GM12878 (cell line): ENCODE results near the gene RFX1. TPM values are rescaled to one million over a fixed set of nuclear protein-coding genes. Genes with fewer than 3 reads are reported as not detected.

ENCODE experiments used
- ATAC-seq: fragments of 200-7000 bp; cut with Tn5 transposase; 3 replicates; pipeline ENCODE4 v1.9.1; 2020; ENCODE audit warnings: mild to moderate bottlenecking, moderate library complexity
- BruUV-seq: library from RNA; stranded (reverse); fragments of 400-500 nt; replicated peaks from 2 replicates; lab custom pipeline; 2021; lab: Mats Ljungman, UMichigan
- CTCF ChIA-PET: fragments of 300-600 bp; sonication (Branson Sonifier 250); formaldehyde crosslinking; extraction: SDS; loops from one replicate; lab custom pipeline; 2021; ENCODE audit warnings: inconsistent platforms; lab: Yijun Ruan, JAX
- POLR2A ChIA-PET: fragments of 350-600 bp; formaldehyde crosslinking; extraction: SDS; loops from one replicate; lab custom pipeline; 2021; ENCODE audit warnings: inconsistent platforms; lab: Charles Lee
- RAD21 ChIA-PET: fragments of 300-600 bp; sonication (Branson Sonifier 250); formaldehyde crosslinking; loops from one replicate; lab custom pipeline; 2023; ENCODE audit warnings: antibody characterized with exemption; ENCODE audit not compliant: unreplicated experiment; lab: Charles Lee
- SMC1A ChIA-PET: fragments of 300-600 bp; sonication (Branson Sonifier 250); formaldehyde crosslinking; loops from one replicate; lab custom pipeline; 2023; ENCODE audit not compliant: unreplicated experiment, uncharacterized antibody; lab: Charles Lee
- DNase-seq: peaks from one replicate; pipeline ENCODE4 v3.0.0-alpha.2; 2011; ENCODE audit warnings: low read depth, low spot score
- FAIRE-seq: peaks from 3 replicates; lab custom pipeline; 2011; peaks lifted over from hg19 to GRCh38; lab: Jason Lieb, UNC
- H2AFZ ChIP-seq: 2 replicates; pipeline ENCODE4 v1.6.0; 2011; ENCODE audit warnings: low read depth, low read length, control low read depth; ENCODE audit not compliant: control insufficient read depth
- H3K27ac ChIP-seq: 2 replicates; pipeline ENCODE4 v1.5.1; 2011; ENCODE audit warnings: control low read depth; ENCODE audit not compliant: control insufficient read depth, insufficient read depth
- H3K27me3 ChIP-seq, 2 experiments: replicated peaks in 1 of 2; 2 replicates each; pipeline versions ENCODE4 v1.6.0 to v1.6.1; 2011; ENCODE audit warnings: low read length in 1 of 2; ENCODE audit not compliant: control insufficient read depth in 2 of 2, insufficient read depth in 2 of 2
- H3K36me3 ChIP-seq, 2 experiments: 2 replicates each; pipeline ENCODE4 v1.5.1; 2011; ENCODE audit warnings: low read length in 1 of 2; ENCODE audit not compliant: control insufficient read depth in 2 of 2, insufficient read depth in 2 of 2
- H3K4me1 ChIP-seq: 2 replicates; pipeline ENCODE4 v1.6.1; 2011; ENCODE audit warnings: mild to moderate bottlenecking, low read length, moderate library complexity, mixed read lengths; ENCODE audit not compliant: control insufficient read depth, insufficient read depth
- H3K4me2 ChIP-seq: 2 replicates; pipeline ENCODE4 v1.6.0; 2011; ENCODE audit warnings: control low read depth; ENCODE audit not compliant: control insufficient read depth, insufficient read depth
- H3K4me3 ChIP-seq: fragments of 200-600 bp; sonication (generic); 2 replicates; pipeline ENCODE4 v1.5.1; 2016
- H3K79me2 ChIP-seq: 2 replicates; pipeline ENCODE4 v1.6.0; 2011; ENCODE audit warnings: low read length; ENCODE audit not compliant: control insufficient read depth, insufficient read depth
- H3K9ac ChIP-seq: 2 replicates; pipeline ENCODE4 v1.8.0; 2011; ENCODE audit warnings: low read length, control low read depth, mixed read lengths; ENCODE audit not compliant: control insufficient read depth, insufficient read depth
- H3K9me3 ChIP-seq: replicated peaks from 3 replicates; pipeline ENCODE4 v1.5.1; 2011; ENCODE audit warnings: mild to moderate bottlenecking, low read length; ENCODE audit not compliant: control insufficient read depth, insufficient read depth
- H4K20me1 ChIP-seq: 2 replicates; pipeline ENCODE4 v1.6.0; 2011; ENCODE audit not compliant: control insufficient read depth, insufficient read depth
- BCL11A ChIP-seq: IDR thresholded peaks from 2 replicates; pipeline ENCODE4 v1.6.1; 2011; ENCODE audit warnings: low read depth, low read length
- GATAD2B ChIP-seq: fragments of 450-650 bp; conservative IDR thresholded peaks from 2 replicates; pipeline ENCODE4 v1.6.1; 2017; ENCODE audit warnings: low read depth, mild to moderate bottlenecking, moderate library complexity
- PKNOX1 ChIP-seq: fragments of 450-650 bp; IDR thresholded peaks from 2 replicates; pipeline ENCODE4 v1.6.1; 2016; ENCODE audit warnings: mild to moderate bottlenecking
- POLR2A ChIP-seq: IDR thresholded peaks from 2 replicates; pipeline ENCODE4 v1.6.1; 2011; ENCODE audit warnings: low read depth, mild to moderate bottlenecking, low read length
- WGBS: methylation state at CpG from one replicate; pipeline ENCODE4 v1.1.6; 2016; ENCODE audit warnings: low lambda C conversion rate; ENCODE audit not compliant: insufficient replicate concordance, insufficient coverage; ENCODE audit errors: missing lambda C conversion rate; 5-methylcytosine and 5-hydroxymethylcytosine counted together
- in situ Hi-C: fragments of 300-500 bp; cut with MboI; formaldehyde crosslinking; loops from 9 replicates; pipeline ENCODE4 v1.14.3; 2018; ENCODE audit warnings: mixed read lengths
- intact Hi-C: fragments of 100-400 bp; cut with micrococcal nuclease; formaldehyde crosslinking; loops from one replicate; pipeline ENCODE4 v1.14.2; 2022; ENCODE audit not compliant: unreplicated experiment
- polyA plus RNA-seq, 11 experiments: library from polyadenylated mRNA; depleted of rRNA in 4 of 11; unstranded in 6 of 11; stranded (reverse) in 5 of 11; fragments of >200 nt; fragmentation: Nextera tagmentation in 4 of 11; fragmentation: Illumina TruSeq in 1 of 11; extraction: Ambion mirVana in 4 of 11; extraction: Trizol in 1 of 11; gene quantifications; 1 replicate in 1 of 11; 2 replicates in 10 of 11; pipeline versions ENCODE4 v1.2.1 to v1.2.3, GENCODE V29; 2011 to 2016; ENCODE audit warnings: inconsistent platforms in 2 of 11, missing spikeins in 2 of 11, low read depth in 1 of 11
- total RNA-seq, 4 experiments: library from RNA; depleted of rRNA in 3 of 4; stranded (reverse); fragments of >200 nt in 3 of 4; fragmentation: Illumina TruSeq in 1 of 4; extraction: Trizol in 1 of 4; gene quantifications; 2 replicates each; pipeline versions ENCODE4 v1.2.1 to v1.2.3, GENCODE V29; 2013 to 2021

RFX1 gene
- total and polyA plus RNA-seq, 10 of the 15 experiments (the other 5 are each of a cell fraction or from before 2014, with no cell fraction given): 0.05 to 11.0 (median 1.5) TPM

DNA sequence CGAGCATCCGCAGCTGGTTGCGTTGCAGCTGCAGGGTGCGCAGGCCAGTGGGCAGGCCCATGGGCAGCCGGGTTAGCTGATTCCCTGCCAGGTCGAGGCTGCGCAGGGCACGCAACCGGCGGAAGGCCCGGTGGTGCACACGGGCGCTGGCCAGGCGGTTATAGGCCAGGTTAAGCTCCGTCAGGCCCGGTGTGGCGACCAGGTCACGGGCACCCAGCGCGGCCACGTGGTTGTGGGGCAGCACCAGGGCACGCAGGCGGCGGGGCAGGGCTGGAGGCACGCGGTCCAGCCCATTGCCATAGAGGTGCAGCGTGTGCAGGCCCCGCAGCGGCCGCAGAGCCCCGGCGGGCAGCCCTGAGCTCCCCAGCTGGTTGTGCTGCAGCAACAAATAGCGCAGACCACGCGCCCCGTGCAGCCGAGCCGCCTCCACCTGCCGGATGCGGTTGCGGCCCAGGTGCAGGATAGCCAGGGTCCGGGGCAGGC is 73.2 kb downstream of the RFX1 start:
- ChIA-PET RAD21 (interaction anchor here (1.4 kb wide), 1 partner anchor 71 kb away, joined by 3 read pairs; no protein-coding TSS in a partner anchor), SMC1A (interaction anchor here (1.3 to 1.5 kb wide), 2 partner anchors 30 to 114 kb away, joined by 3 read pairs; no protein-coding TSS in a partner anchor), CTCF (interaction anchor here (1.2 kb wide), 1 partner anchor 12 kb away, joined by 3 read pairs; no protein-coding TSS in a partner anchor)
- 91% methylated on average over 42 of the region's 42 CpGs for WGBS
- Histone ChIP-seq H3K9ac (no peak overlapping the region), H3K79me2 (no peaks in the 10 kb centered on the region), H3K27ac (no peak overlapping the region), H2AFZ (no peak overlapping the region), H3K9me3 (no peaks in the 10 kb centered on the region), H3K27me3 (no peaks in the 10 kb centered on the region; a peak in 1 of 4 replicates), H3K36me3 (no peaks in the 10 kb centered on the region; a peak in 1 of 4 replicates)
- FAIRE-seq (no peak), ATAC-seq (no peak)
- in situ Hi-C loops: no loop called here
- TF ChIP-seq POLR2A (0 out of 2 replicates have a peak, but pooled peaks have one; percentile 38), PKNOX1 (no peak)
- TF ChIP-seq, all 136 proteins: peak for 1
- Histone ChIP-seq H4K20me1 (no peaks in the 10 kb centered on the region), H3K4me1 (no peaks in the 10 kb centered on the region), H3K4me2 (no peak overlapping the region), H3K4me3 (no peak overlapping the region)
- POLR2A ChIA-PET: interaction anchor here (0.5 to 0.6 kb wide), 2 partner anchors 90 to 752 kb away, joined by 3 to 4 read pairs; no protein-coding TSS in a partner anchor
- no peak for DNase-seq
- intact Hi-C loops: no loop called here
- no TSS peak for BruUV-seq

- no peak for ATAC-seq
- no peaks in the 10 kb centered on the region for H4K20me1 ChIP-seq
- H3K4me3 ChIP-seq: no peak overlapping the region
- no TSS peak for BruUV-seq
- H3K27me3 ChIP-seq: no peaks in the 10 kb centered on the region
- ChIA-PET RAD21 (no interaction called here), CTCF (interaction anchor here (0.6 kb wide), 1 partner anchor 137 kb away, joined by 4 read pairs; no protein-coding TSS in a partner anchor), SMC1A (interaction anchor here (1.5 kb wide), 1 partner anchor 115 kb away, joined by 3 read pairs; no protein-coding TSS in a partner anchor), POLR2A (interaction anchor here (0.6 kb wide), 1 partner anchor 91 kb away, joined by 4 read pairs; no protein-coding TSS in a partner anchor)
- H3K27ac ChIP-seq: no peak overlapping the region
- H3K36me3 ChIP-seq: no peaks in the 10 kb centered on the region; a peak in 1 of 4 replicates
- H3K4me1 ChIP-seq: no peaks in the 10 kb centered on the region
- H3K79me2 ChIP-seq: no peaks in the 10 kb centered on the region
- 84% methylated on average over 6 of the region's 6 CpGs for WGBS
- in situ Hi-C loops (no loop called here), intact Hi-C loops (no loop called here)
- no peak for DNase-seq
- FAIRE-seq: no peak
- H3K4me2 ChIP-seq: no peak overlapping the region
- no peak overlapping the region for H3K9ac ChIP-seq
- H2AFZ ChIP-seq: no peak overlapping the region
- H3K9me3 ChIP-seq: no peaks in the 10 kb centered on the region
- TF ChIP-seq GATAD2B (no peak), BCL11A (no peak)
Observed at GRCh38 chr19:13932149-13932637, 73.9 kb downstream of the RFX1 start.
